IMR-90 (cell line): ENCODE measurements around the gene DRD3. TPM values are rescaled to one million over a fixed set of nuclear protein-coding genes. Genes with fewer than 3 reads are reported as not detected.

ENCODE experiments used
- ATAC-seq: fragments of 200-7000 bp; cut with Tn5 transposase; 2 replicates; pipeline ENCODE4 v1.9.1; 2020; ENCODE audit warnings: low read depth, mild to moderate bottlenecking, moderate library complexity
- BruUV-seq: library from RNA; stranded (reverse); fragments of 400-500 nt; replicated peaks from 2 replicates; lab custom pipeline; 2021; lab: Mats Ljungman, UMichigan
- CTCF ChIA-PET: fragments of 300-600 bp; formaldehyde crosslinking; extraction: SDS; loops from one replicate; lab custom pipeline; 2021; ENCODE audit warnings: antibody characterized with exemption; lab: Yijun Ruan, JAX
- POLR2A ChIA-PET: fragments of 300-600 bp; sonication (Branson Sonifier 250); formaldehyde crosslinking; loops from one replicate; lab custom pipeline; 2022; ENCODE audit warnings: antibody characterized with exemption; ENCODE audit not compliant: unreplicated experiment; lab: Charles Lee
- DNase-seq: peaks from one replicate; pipeline ENCODE4 v3.0.0; 2013
- H2AFZ ChIP-seq: replicated peaks from 2 replicates; pipeline ENCODE3; 2013; ENCODE audit warnings: low read length, mild to moderate bottlenecking; ENCODE audit not compliant: poor library complexity
- H2AK5ac ChIP-seq: 2 replicates; pipeline ENCODE4 v1.6.1; 2013; ENCODE audit warnings: low read depth, low read length, inconsistent platforms
- H2AK9ac ChIP-seq: replicated peaks from 2 replicates; pipeline ENCODE3; 2013; ENCODE audit warnings: mild to moderate bottlenecking, low read depth, low read length, moderate library complexity; ENCODE audit not compliant: poor library complexity
- H2BK120ac ChIP-seq: 2 replicates; pipeline ENCODE4 v1.6.1; 2013; ENCODE audit warnings: low read depth, low read length, inconsistent platforms
- H2BK15ac ChIP-seq: 3 replicates; pipeline ENCODE4 v1.6.1; 2013; ENCODE audit warnings: low read depth, low read length, inconsistent platforms
- H2BK20ac ChIP-seq: 2 replicates; pipeline ENCODE4 v1.6.1; 2013; ENCODE audit warnings: low read depth, mild to moderate bottlenecking, inconsistent platforms, low read length, moderate library complexity
- H2BK5ac ChIP-seq: 2 replicates; pipeline ENCODE4 v1.6.1; 2013; ENCODE audit warnings: mild to moderate bottlenecking, low read depth, low read length, inconsistent platforms; ENCODE audit not compliant: poor library complexity, severe bottlenecking
- H3K14ac ChIP-seq: replicated peaks from 2 replicates; pipeline ENCODE4 v1.6.1; 2013; ENCODE audit warnings: low read depth, low read length, inconsistent platforms
- H3K18ac ChIP-seq: 2 replicates; pipeline ENCODE4 v1.6.1; 2013; ENCODE audit warnings: low read depth, low read length, control low read depth
- H3K23ac ChIP-seq: 2 replicates; pipeline ENCODE4 v1.6.1; 2013; ENCODE audit warnings: low read depth, low read length, inconsistent platforms
- H3K27ac ChIP-seq: 2 replicates; pipeline ENCODE4 v1.5.1; 2013; ENCODE audit warnings: mild to moderate bottlenecking, control low read depth, low read length; ENCODE audit not compliant: insufficient read depth
- H3K27me3 ChIP-seq: 2 replicates; pipeline ENCODE4 v1.6.1; 2013; ENCODE audit warnings: low read length; ENCODE audit not compliant: control insufficient read depth, insufficient read depth
- H3K36me3 ChIP-seq: 2 replicates; pipeline ENCODE4 v1.6.1; 2013; ENCODE audit warnings: low read length, mixed read lengths; ENCODE audit not compliant: control insufficient read depth, insufficient read depth
- H3K4ac ChIP-seq: 2 replicates; pipeline ENCODE4 v1.6.1; 2013; ENCODE audit warnings: low read depth, low read length, inconsistent platforms
- H3K4me1 ChIP-seq: 2 replicates; pipeline ENCODE4 v1.6.1; 2013; ENCODE audit warnings: low read length, mixed read lengths; ENCODE audit not compliant: control insufficient read depth, insufficient read depth
- H3K4me2 ChIP-seq: 2 replicates; pipeline ENCODE4 v1.6.1; 2013; ENCODE audit warnings: low read depth, mild to moderate bottlenecking, control low read depth, low read length, moderate library complexity
- H3K4me3 ChIP-seq: 2 replicates; pipeline ENCODE4 v1.5.1; 2013; ENCODE audit warnings: low read depth, mild to moderate bottlenecking, control low read depth, low read length, moderate library complexity; ENCODE audit not compliant: insufficient read depth
- H3K56ac ChIP-seq: 2 replicates; pipeline ENCODE4 v1.6.1; 2013; ENCODE audit warnings: low read length, inconsistent platforms; ENCODE audit not compliant: insufficient read depth; ENCODE audit errors: extremely low read depth
- H3K79me1 ChIP-seq, 2 experiments: 2 replicates each; pipeline ENCODE4 v1.6.1; 2013; ENCODE audit warnings: low read length in 2 of 2, inconsistent platforms in 1 of 2, low read depth in 1 of 2
- H3K9ac ChIP-seq: 2 replicates; pipeline ENCODE4 v1.6.1; 2013; ENCODE audit warnings: low read depth, low read length, control low read depth
- H3K9me1 ChIP-seq: 2 replicates; pipeline ENCODE4 v1.6.1; 2013; ENCODE audit warnings: low read length, inconsistent platforms; ENCODE audit not compliant: insufficient read depth
- H3K9me3 ChIP-seq: 2 replicates; pipeline ENCODE4 v1.6.1; 2013; ENCODE audit warnings: low read length; ENCODE audit not compliant: control insufficient read depth, insufficient read depth
- H4K20me1 ChIP-seq: 2 replicates; pipeline ENCODE4 v1.6.1; 2013; ENCODE audit warnings: low read length, inconsistent platforms; ENCODE audit not compliant: insufficient read depth
- H4K5ac ChIP-seq: 2 replicates; pipeline ENCODE4 v1.6.1; 2013; ENCODE audit warnings: mild to moderate bottlenecking, low read depth, low read length, control low read depth
- H4K8ac ChIP-seq, 2 experiments: 2 replicates each; pipeline ENCODE4 v1.6.1; 2013; ENCODE audit warnings: low read depth in 2 of 2, low read length in 2 of 2, control low read depth in 1 of 2, inconsistent platforms in 1 of 2
- H4K91ac ChIP-seq: 2 replicates; pipeline ENCODE4 v1.6.1; 2013; ENCODE audit warnings: low read depth, low read length, inconsistent platforms; ENCODE audit not compliant: insufficient read depth
- BHLHE40 ChIP-seq: fragments of 150-350 bp; IDR thresholded peaks from 2 replicates; pipeline ENCODE4 v1.6.1; 2016; ENCODE audit warnings: mild to moderate bottlenecking, low read depth, low read length
- CHD1 ChIP-seq: IDR thresholded peaks from 2 replicates; pipeline ENCODE4 v1.6.1; 2012; ENCODE audit warnings: low read depth, low read length, improper control_type of control experiment
- CTCF ChIP-seq: conservative IDR thresholded peaks from 2 replicates; pipeline ENCODE4 v1.5.1; 2012; ENCODE audit warnings: mild to moderate bottlenecking, low read depth, low read length, improper control_type of control experiment
- ELK1 ChIP-seq: fragments of 150-350 bp; IDR thresholded peaks from 2 replicates; pipeline ENCODE4 v1.6.1; 2016; ENCODE audit warnings: low read depth, mild to moderate bottlenecking, low read length, moderate library complexity, borderline replicate concordance
- MAZ ChIP-seq: IDR thresholded peaks from 2 replicates; pipeline ENCODE4 v1.6.1; 2012; ENCODE audit warnings: low read depth, mild to moderate bottlenecking, low read length, improper control_type of control experiment, moderate library complexity, borderline replicate concordance
- MXI1 ChIP-seq: IDR thresholded peaks from 2 replicates; pipeline ENCODE4 v1.6.1; 2012; ENCODE audit warnings: low read depth, mild to moderate bottlenecking, low read length, moderate library complexity, borderline replicate concordance
- POLR2A ChIP-seq: IDR thresholded peaks from 2 replicates; pipeline ENCODE4 v1.6.1; 2012; ENCODE audit warnings: mild to moderate bottlenecking, low read depth, low read length
- WGBS, 2 experiments: methylation state at CpG; one replicate each; pipeline versions ENCODE4 v1.1.5 to v1.1.7; 2013; ENCODE audit warnings: missing lambda C conversion rate in 2 of 2; ENCODE audit not compliant: insufficient read length in 1 of 2; ENCODE audit errors: extremely low coverage in 2 of 2; 5-methylcytosine and 5-hydroxymethylcytosine counted together
- dilution Hi-C: fragments of 300-500 bp; cut with HindIII; formaldehyde crosslinking; loops from one replicate; pipeline ENCODE4 v1.14.3; 2018; ENCODE audit warnings: low sequenced_read_pairs; ENCODE audit not compliant: unreplicated experiment
- in situ Hi-C: fragments of 300-500 bp; cut with MboI; formaldehyde crosslinking; loops from 3 replicates; pipeline ENCODE4 v1.14.3; 2019; ENCODE audit warnings: low sequenced_read_pairs, inconsistent platforms, mixed read lengths
- intact Hi-C: fragments of 100-400 bp; cut with micrococcal nuclease; formaldehyde crosslinking; loops from 2 replicates; pipeline ENCODE4 v1.10.0; 2022
- polyA plus RNA-seq, 3 experiments: library from polyadenylated mRNA; depleted of rRNA; stranded (reverse); fragments of >200 nt; gene quantifications; 2 replicates each; pipeline ENCODE4 v1.2.3, GENCODE V29; 2012; ENCODE audit warnings: low replicate concordance in 1 of 3
- total RNA-seq: library from RNA; depleted of rRNA; stranded (reverse); fragments of >200 nt; gene quantifications from 2 replicates; pipeline ENCODE4 v1.2.3, GENCODE V29; 2012

The DRD3 gene
- total and polyA plus RNA-seq, 2 of the 4 experiments (the other 2 are of a cell fraction) = not detected

GRCh38 chr3:114213627-114214541 is 35.0 kb upstream of the DRD3 start:
- ChIA-PET POLR2A (interaction anchor here (0.6 kb wide), 1 partner anchor 1570 kb away, joined by 4 read pairs; no protein-coding TSS in a partner anchor), CTCF (interaction anchor here (0.5 to 1.6 kb wide), 8 partner anchors 8 to 1662 kb away, joined by 3 to 9 read pairs (median 5); no protein-coding TSS in a partner anchor)
- Histone ChIP-seq H2BK15ac (no peak overlapping the region), H2BK5ac (no peak overlapping the region), H2AK5ac (no peak overlapping the region), H3K4me3 (peak overlapping the region; percentile 4; the same call in 1 of the 2 replicates), H3K14ac (no peak overlapping the region), H3K9me3 (no peaks in the 10 kb centered on the region), H4K5ac (no peak overlapping the region), H3K9ac (no peak overlapping the region), H3K27ac (no peak overlapping the region), H3K4me2 (peak overlapping the region; percentile 68), H3K27me3 (peaks cover 13% of the 10 kb centered on the region), H3K9me1 (no peaks in the 10 kb centered on the region), H4K8ac (no peak overlapping the region), H2BK120ac (no peak overlapping the region), H3K56ac (no peak overlapping the region), H3K79me1 (no peaks in the 10 kb centered on the region), H3K36me3 (no peaks in the 10 kb centered on the region), H2AK9ac (no peak overlapping the region), H3K18ac (no peak overlapping the region), H4K20me1 (no peaks in the 10 kb centered on the region), H4K91ac (no peak overlapping the region), H2BK20ac (no peak overlapping the region), H2AFZ (peak overlapping the region; percentile 71), H3K4ac (no peak overlapping the region), H3K23ac (no peak overlapping the region), H3K4me1 (no peaks in the 10 kb centered on the region)
- dilution Hi-C loops (no loop called here), intact Hi-C loops (no loop called here), in situ Hi-C loops (no loop called here)
- no peak for TF ChIP-seq POLR2A
- TF ChIP-seq BHLHE40 = no peak
- TF ChIP-seq MXI1 = no peak
- TF ChIP-seq ELK1 = no peak
- TF ChIP-seq CHD1 = no peak
- TF ChIP-seq MAZ = no peak
- TF ChIP-seq CTCF = no peak
- peak; percentile 85 for ATAC-seq
- BruUV-seq = no TSS peak
- DNase-seq = peak; percentile 78
- WGBS, 2 experiments = 0% methylated on average over 8 of the region's 19 CpGs; no CpG with 5 or more reads in 1 of the 2 experiments
